HepG2 (cell line): ENCODE data around the gene ETS1. TPM values are rescaled to one million over a fixed set of nuclear protein-coding genes. Genes with fewer than 3 reads are reported as not detected.

Experiments used
- ATAC-seq: fragments of 200-7000 bp; cut with Tn5 transposase; 3 replicates; pipeline ENCODE4 v1.9.1; 2020; ENCODE audit warnings: mild to moderate bottlenecking, moderate library complexity
- BruUV-seq: library from RNA; stranded (reverse); fragments of 400-500 nt; replicated peaks from 2 replicates; lab custom pipeline; 2021; lab: Mats Ljungman, UMichigan
- CTCF ChIA-PET: fragments of 300-600 bp; formaldehyde crosslinking; extraction: SDS; loops from one replicate; lab custom pipeline; 2021; ENCODE audit warnings: low total read pairs, inconsistent platforms, low intra/inter-chr PET ratio; lab: Yijun Ruan, JAX
- POLR2A ChIA-PET: fragments of 350-600 bp; sonication (Branson Sonifier 250); formaldehyde crosslinking; loops from one replicate; lab custom pipeline; 2020; ENCODE audit warnings: antibody characterized with exemption, inconsistent platforms; lab: Yijun Ruan, JAX
- DNase-seq: peaks from one replicate; pipeline ENCODE4 v3.0.0-alpha.2; 2015; ENCODE audit warnings: low spot score
- FAIRE-seq: peaks from 3 replicates; lab custom pipeline; 2011; peaks lifted over from hg19 to GRCh38; lab: Jason Lieb, UNC
- H2AFZ ChIP-seq: one replicate; pipeline ENCODE4 v1.6.1; 2011; ENCODE audit warnings: low read length, inconsistent platforms
- H3K27ac ChIP-seq: fragments of 300-600 bp; 3 replicates; pipeline ENCODE4 v1.8.0; 2011; ENCODE audit warnings: mixed run types, mild to moderate bottlenecking, mixed read lengths, low read length, inconsistent platforms; ENCODE audit not compliant: insufficient read depth; ENCODE audit errors: extremely low read length
- H3K27me3 ChIP-seq, 2 experiments: fragments of 200-600 bp in 1 of 2; 2 replicates in 1 of 2; 3 replicates in 1 of 2; pipeline versions ENCODE4 v1.6.0 to v1.8.0; 2011; ENCODE audit warnings: low read length in 2 of 2, mild to moderate bottlenecking in 2 of 2, moderate library complexity in 2 of 2, inconsistent platforms in 1 of 2; ENCODE audit not compliant: insufficient read depth in 2 of 2, control insufficient read depth in 1 of 2
- H3K36me3 ChIP-seq, 2 experiments: fragments of 200-600 bp in 1 of 2; replicated peaks in 1 of 2; 2 replicates in 1 of 2; 3 replicates in 1 of 2; pipeline versions ENCODE4 v1.5.1 to v1.8.0; 2011; ENCODE audit warnings: low read length in 2 of 2, inconsistent platforms in 1 of 2; ENCODE audit not compliant: insufficient read depth in 2 of 2, control insufficient read depth in 1 of 2
- H3K4me1 ChIP-seq: 2 replicates; pipeline ENCODE4 v1.5.1; 2012; ENCODE audit warnings: low read length, inconsistent platforms; ENCODE audit not compliant: insufficient read depth
- H3K4me2 ChIP-seq: 2 replicates; pipeline ENCODE4 v1.6.0; 2011; ENCODE audit warnings: low read depth, low read length, inconsistent platforms
- H3K4me3 ChIP-seq, 3 experiments: fragments of 200-600 bp in 1 of 3; sonication (generic), shearing (Covaris generic) in 1 of 3; replicated peaks in 1 of 3; 2 replicates each; pipeline ENCODE4 v1.5.1; 2011 to 2016; ENCODE audit warnings: low read length in 3 of 3, inconsistent platforms in 2 of 3, low read depth in 2 of 3, mild to moderate bottlenecking in 2 of 3, control low read depth in 1 of 3, mixed read lengths in 1 of 3; ENCODE audit not compliant: insufficient read depth in 1 of 3
- H3K79me2 ChIP-seq: one replicate; pipeline ENCODE4 v1.6.1; 2011; ENCODE audit warnings: low read length, inconsistent platforms; ENCODE audit not compliant: insufficient read depth
- H3K9ac ChIP-seq: 2 replicates; pipeline ENCODE4 v1.6.0; 2011; ENCODE audit warnings: mild to moderate bottlenecking, low read depth, low read length, inconsistent platforms; ENCODE audit not compliant: insufficient read depth
- H3K9me3 ChIP-seq: 2 replicates; pipeline ENCODE4 v1.5.1; 2012; ENCODE audit warnings: mild to moderate bottlenecking, low read length
- H4K20me1 ChIP-seq: 2 replicates; pipeline ENCODE4 v1.6.0; 2011; ENCODE audit warnings: inconsistent platforms, mild to moderate bottlenecking, low read length, moderate library complexity; ENCODE audit not compliant: insufficient read depth
- CREB3 ChIP-seq: sonication (generic); formaldehyde crosslinking; IDR thresholded peaks from 2 replicates; pipeline ENCODE4 v1.5.0; 2020; ENCODE audit warnings: missing genetic modification reagents
- E2F1 ChIP-seq: sonication (generic); formaldehyde crosslinking; IDR thresholded peaks from 2 replicates; pipeline ENCODE4 v1.5.0; 2020; ENCODE audit warnings: missing genetic modification reagents
- KDM5B ChIP-seq: sonication (generic); formaldehyde crosslinking; IDR thresholded peaks from 2 replicates; pipeline ENCODE4 v1.4.0; 2020; ENCODE audit warnings: missing genetic modification reagents, mild to moderate bottlenecking, borderline replicate concordance
- KLF11 ChIP-seq: IDR thresholded peaks from 2 replicates; pipeline ENCODE4 v1.6.1; 2016; ENCODE audit warnings: missing compliant biosample characterization
- MAFF ChIP-seq: IDR thresholded peaks from 2 replicates; pipeline ENCODE4 v1.6.1; 2011; ENCODE audit warnings: low read depth, low read length, improper control_type of control experiment
- MZF1 ChIP-seq: sonication (generic); formaldehyde crosslinking; IDR thresholded peaks from 2 replicates; pipeline ENCODE4 v1.8.1; 2023; ENCODE audit warnings: mild to moderate bottlenecking, missing genetic modification reagents, borderline replicate concordance
- NFRKB ChIP-seq: fragments of 450-650 bp; IDR thresholded peaks from 2 replicates; pipeline ENCODE4 v1.6.1; 2017
- NRL ChIP-seq: sonication (generic); formaldehyde crosslinking; IDR thresholded peaks from 2 replicates; pipeline ENCODE4 v1.5.0; 2020; ENCODE audit warnings: missing genetic modification reagents, mild to moderate bottlenecking, moderate library complexity, borderline replicate concordance
- REXO4 ChIP-seq: sonication (generic); formaldehyde crosslinking; IDR thresholded peaks from 2 replicates; pipeline ENCODE4 v1.8.0; 2022; ENCODE audit warnings: missing genetic modification reagents, mild to moderate bottlenecking, borderline replicate concordance
- SP4 ChIP-seq: sonication (generic); formaldehyde crosslinking; IDR thresholded peaks from 2 replicates; pipeline ENCODE4 v1.8.1; 2023; ENCODE audit warnings: mild to moderate bottlenecking, missing genetic modification reagents
- TAF1 ChIP-seq: sonication (generic); formaldehyde crosslinking; IDR thresholded peaks from 2 replicates; pipeline ENCODE4 v1.4.0; 2020; ENCODE audit warnings: missing genetic modification reagents
- TERF1 ChIP-seq: sonication (generic); formaldehyde crosslinking; IDR thresholded peaks from 2 replicates; pipeline ENCODE4 v1.8.0; 2022; ENCODE audit warnings: mild to moderate bottlenecking, missing genetic modification reagents, moderate library complexity
- ZBTB38 ChIP-seq: sonication (generic); formaldehyde crosslinking; IDR thresholded peaks from 2 replicates; pipeline ENCODE4 v1.5.1; 2020; ENCODE audit warnings: mild to moderate bottlenecking, missing genetic modification reagents
- ZGPAT ChIP-seq: IDR thresholded peaks from 2 replicates; pipeline ENCODE4 v1.6.1; 2016; ENCODE audit warnings: mild to moderate bottlenecking
- ZNF275 ChIP-seq: sonication (generic); formaldehyde crosslinking; IDR thresholded peaks from 2 replicates; pipeline ENCODE4 v1.8.0; 2022; ENCODE audit warnings: missing genetic modification reagents, mild to moderate bottlenecking, inconsistent platforms, borderline replicate concordance
- ZNF292 ChIP-seq: sonication (generic); formaldehyde crosslinking; IDR thresholded peaks from 2 replicates; pipeline ENCODE4 v1.8.1; 2022; ENCODE audit warnings: mild to moderate bottlenecking, low read depth, missing genetic modification reagents, borderline replicate concordance
- ZNF460 ChIP-seq: sonication (generic); formaldehyde crosslinking; IDR thresholded peaks from 2 replicates; pipeline ENCODE4 v1.5.1; 2020; ENCODE audit warnings: missing genetic modification reagents, mild to moderate bottlenecking, borderline replicate concordance
- ZNF543 ChIP-seq: sonication (generic); formaldehyde crosslinking; IDR thresholded peaks from 2 replicates; pipeline ENCODE4 v1.4.0; 2020; ENCODE audit warnings: mild to moderate bottlenecking, missing genetic modification reagents
- ZNF772 ChIP-seq: sonication (generic); formaldehyde crosslinking; IDR thresholded peaks from 2 replicates; pipeline ENCODE4 v1.5.0; 2020; ENCODE audit warnings: mild to moderate bottlenecking, missing genetic modification reagents
- WGBS: methylation state at CpG from one replicate; pipeline ENCODE4 v1.1.6; 2017; ENCODE audit warnings: low lambda C conversion rate; 5-methylcytosine and 5-hydroxymethylcytosine counted together
- in situ Hi-C: cut with HindIII; loops from 2 replicates; pipeline ENCODE4 v1.10.0; 2017; ENCODE audit warnings: low pct_unique_long_range_greater_than_20kb; ENCODE audit not compliant: extremely low pct_ligation_motif_present
- intact Hi-C: fragments of 100-400 bp; cut with micrococcal nuclease; formaldehyde crosslinking; loops from one replicate; pipeline ENCODE4 v1.10.0; 2022; ENCODE audit not compliant: unreplicated experiment
- polyA plus RNA-seq, 8 experiments: library from polyadenylated mRNA; depleted of rRNA in 3 of 8; stranded (reverse) in 7 of 8; unstranded in 1 of 8; fragments of >200 nt; fragmentation: Illumina TruSeq in 4 of 8; extraction: Trizol in 4 of 8; gene quantifications; 2 replicates each; pipeline versions ENCODE4 v1.2.1 to v1.2.3, GENCODE V29; 2011 to 2016; ENCODE audit warnings: low read depth in 4 of 8, missing spikeins in 1 of 8, mixed read lengths in 1 of 8; ENCODE audit not compliant: insufficient read depth in 1 of 8
- total RNA-seq, 5 experiments: library from RNA; depleted of rRNA; stranded (reverse); fragments of >200 nt; fragmentation: Illumina TruSeq; extraction: Trizol; gene quantifications; 2 replicates each; pipeline ENCODE4 v1.2.3, GENCODE V29; 2016; ENCODE audit warnings: low read depth in 1 of 5

ETS1 gene
- total and polyA plus RNA-seq, 2 of the 13 experiments (the other 11 are each of a cell fraction or from before 2014, with no cell fraction given) = 0.18 to 0.34 TPM

GRCh38 chr11:128411150-128411549 lies 176.2 kb downstream of the ETS1 start (continued):
- no peak for TF ChIP-seq REXO4 (CRISPR knock-in tag)
- no peak for TF ChIP-seq ZNF543 (CRISPR knock-in tag)
- TF ChIP-seq ZNF772 (CRISPR knock-in tag) = no peak
- TF ChIP-seq MZF1 = no peak
- TF ChIP-seq KDM5B = no peak
- TF ChIP-seq ZGPAT (CRISPR knock-in tag) = no peak
- TF ChIP-seq TERF1 (CRISPR knock-in tag) = no peak
- no peak for TF ChIP-seq CREB3 (CRISPR knock-in tag)
- no peak for TF ChIP-seq NFRKB
- TF ChIP-seq MAFF = no peak

GRCh38 chr11:128409476-128409875 lies 177.9 kb downstream of the ETS1 start:
- FAIRE-seq (no peak), ATAC-seq (no peak), DNase-seq (no peak)
- ChIA-PET CTCF (no interaction called here), POLR2A (no interaction called here)
- H3K36me3 ChIP-seq = no peaks in the 10 kb centered on the region
- H3K27ac ChIP-seq = no peak overlapping the region
- intact Hi-C loops = no loop called here
- H3K27me3 ChIP-seq = peaks cover 0 to under 1% of the 10 kb centered on the region in 2 experiments; a peak in 1 of 5 replicates
- 0% methylated on average over 2 of the region's 2 CpGs for WGBS
- in situ Hi-C loops = no loop called here
- H3K4me2 ChIP-seq = no peak overlapping the region
- H3K4me1 ChIP-seq = peaks cover 14% of the 10 kb centered on the region; the same call in 1 of the 2 replicates
- no peaks in the 10 kb centered on the region for H3K79me2 ChIP-seq
- H2AFZ ChIP-seq = no peak overlapping the region
- no peak overlapping the region for H3K4me3 ChIP-seq
- no peaks in the 10 kb centered on the region for H4K20me1 ChIP-seq
- no peak overlapping the region for H3K9ac ChIP-seq
- no peaks in the 10 kb centered on the region for H3K9me3 ChIP-seq
- BruUV-seq = no TSS peak
- TF ChIP-seq NRL (no peak), ZNF292 (no peak), ZBTB38 (CRISPR knock-in tag) (no peak), ZNF275 (CRISPR knock-in tag) (no peak), SP4 (CRISPR knock-in tag) (no peak), E2F1 (no peak), ZNF460 (CRISPR knock-in tag) (no peak), TAF1 (CRISPR knock-in tag) (no peak), KLF11 (CRISPR knock-in tag) (no peak)
